ENCODE measurements around the gene ADAM8.

The ADAM8 gene

GRCh38 chr10:133281628-133282372 lies 5.1 kb upstream of the ADAM8 start:
- DNase-seq (ENCODE audit: low spot score): no peak

GRCh38 chr10:133281084-133281483 lies 4.4 kb upstream of the ADAM8 start:
- DNase-seq (ENCODE audit: low spot score): no peak

GRCh38 chr10:133280391-133281059 lies 3.9 kb upstream of the ADAM8 start:
- DNase-seq (ENCODE audit: low spot score): no peak

- DNase-seq (ENCODE audit: low spot score): no peak
Observed at GRCh38 chr10:133279326-133280226, 2.9 kb upstream of the ADAM8 start.

GRCh38 chr10:133278577-133279265 lies 2.1 kb upstream of the ADAM8 start:
- DNase-seq (ENCODE audit: low spot score): peak; percentile 78

GRCh38 chr10:133277993-133278576 lies 1.4 kb upstream of the ADAM8 start:
- peak; percentile 55 for DNase-seq (ENCODE audit: low spot score)

GRCh38 chr10:133277277-133277992 lies 767 bp upstream of the ADAM8 start:
- no peak for DNase-seq (ENCODE audit: low spot score)

GRCh38 chr10:133276100-133276434 lies 601 bp downstream of the ADAM8 start:
- DNase-seq (ENCODE audit: low spot score): no peak

GRCh38 chr10:133275684-133276092 lies 980 bp downstream of the ADAM8 start:
- DNase-seq (ENCODE audit: low spot score): no peak

GRCh38 chr10:133274751-133275683 lies 1.7 kb downstream of the ADAM8 start:
- DNase-seq (ENCODE audit: low spot score): peak; percentile 18

- DNase-seq (ENCODE audit: low spot score): no peak
Observed at GRCh38 chr10:133273534-133274143, 3.0 kb downstream of the ADAM8 start.

- DNase-seq (ENCODE audit: low spot score): no peak
Observed at GRCh38 chr10:133272964-133273420, 3.7 kb downstream of the ADAM8 start.

GRCh38 chr10:133272301-133272963 lies 4.2 kb downstream of the ADAM8 start:
- no peak for DNase-seq (ENCODE audit: low spot score)

GRCh38 chr10:133271521-133272300 lies 5.0 kb downstream of the ADAM8 start:
- no peak for DNase-seq (ENCODE audit: low spot score)

- DNase-seq (ENCODE audit: low spot score): no peak
Observed at GRCh38 chr10:133270773-133271297, 5.8 kb downstream of the ADAM8 start.

GRCh38 chr10:133270204-133270603 lies 6.5 kb downstream of the ADAM8 start:
- no peak for DNase-seq (ENCODE audit: low spot score)

GRCh38 chr10:133269367-133269766 lies 7.3 kb downstream of the ADAM8 start:
- DNase-seq (ENCODE audit: low spot score): no peak

- no peak for DNase-seq (ENCODE audit: low spot score)
Observed at GRCh38 chr10:133268532-133268931, 8.1 kb downstream of the ADAM8 start.
